K562 (cell line): ENCODE results near the gene TPX2. TPM values are rescaled to one million over a fixed set of nuclear protein-coding genes. Genes with fewer than 3 reads are reported as not detected.

Experiments used
- ARHGAP35 ChIP-seq: fragments of 450-650 bp; IDR thresholded peaks from 2 replicates; pipeline ENCODE4 v1.6.1; 2018; ENCODE audit not compliant: partially characterized antibody
- HMG20B ChIP-seq: fragments of 250-450 bp; sonication (Bioruptor Pico); IDR thresholded peaks from 2 replicates; pipeline ENCODE4 v1.5.0; 2021; ENCODE audit warnings: mild to moderate bottlenecking
- MAZ ChIP-seq, 2 experiments: fragments of 450-650 bp in 1 of 2; sonication (generic) in 1 of 2; formaldehyde crosslinking; IDR thresholded peaks in 1 of 2; conservative IDR thresholded peaks in 1 of 2; 2 replicates each; pipeline versions ENCODE4 v1.4.0 to v1.5.0; 2020; ENCODE audit warnings: mild to moderate bottlenecking in 1 of 2, missing genetic modification reagents in 1 of 2
- MTA3 ChIP-seq: fragments of 450-650 bp; formaldehyde crosslinking; IDR thresholded peaks from 2 replicates; pipeline ENCODE4 v1.6.1; 2017; ENCODE audit warnings: mild to moderate bottlenecking, borderline replicate concordance
- PCBP1 ChIP-seq: fragments of 200-400 bp; formaldehyde crosslinking; IDR thresholded peaks from 2 replicates; pipeline ENCODE4 v1.6.1; 2018; ENCODE audit warnings: mild to moderate bottlenecking, low read depth, low read length; ENCODE audit not compliant: poor library complexity, severe bottlenecking
- PHF21A ChIP-seq: fragments of 450-650 bp; IDR thresholded peaks from 2 replicates; pipeline ENCODE4 v1.6.1; 2017; ENCODE audit warnings: low read depth, borderline replicate concordance
- RBBP5 ChIP-seq: fragments of 200-600 bp; sonication (generic); IDR thresholded peaks from 2 replicates; pipeline ENCODE4 v1.6.1; 2012; ENCODE audit warnings: borderline replicate concordance, mild to moderate bottlenecking, low read length, control low read depth, inconsistent platforms; ENCODE audit not compliant: insufficient read depth, poor library complexity, severe bottlenecking
- RFX5 ChIP-seq: IDR thresholded peaks from 2 replicates; pipeline ENCODE4 v1.6.1; 2011; ENCODE audit warnings: low read depth, mild to moderate bottlenecking, improper control_type of control experiment, low read length
- SLC30A9 ChIP-seq: fragments of 250-450 bp; sonication (Bioruptor Pico); IDR thresholded peaks from 2 replicates; pipeline ENCODE4 v1.8.0; 2022; ENCODE audit warnings: mild to moderate bottlenecking, moderate library complexity
- TCFL5 ChIP-seq: fragments of 250-450 bp; sonication (Bioruptor Pico); conservative IDR thresholded peaks from 2 replicates; pipeline ENCODE4 v1.6.1; 2021; ENCODE audit warnings: mild to moderate bottlenecking, moderate library complexity, matching md5 sums
- ZNF133 ChIP-seq: fragments of 250-450 bp; sonication (Bioruptor Pico); IDR thresholded peaks from 2 replicates; pipeline ENCODE4 v1.4.0; 2020; ENCODE audit warnings: mild to moderate bottlenecking
- ZNF134 ChIP-seq: fragments of 250-450 bp; sonication (Bioruptor Pico); conservative IDR thresholded peaks from 2 replicates; pipeline ENCODE4 v1.4.0; 2020
- ZNF449 ChIP-seq: fragments of 250-450 bp; sonication (Bioruptor Pico); IDR thresholded peaks from 2 replicates; pipeline ENCODE4 v1.8.0; 2022; ENCODE audit warnings: moderate library complexity, mild to moderate bottlenecking, inconsistent platforms
- ZNF57 ChIP-seq: fragments of 450-650 bp; formaldehyde crosslinking; IDR thresholded peaks from 2 replicates; pipeline ENCODE4 v1.4.0; 2020; ENCODE audit warnings: mild to moderate bottlenecking, moderate library complexity
- polyA plus RNA-seq, 8 experiments: library from polyadenylated mRNA; depleted of rRNA in 4 of 8; stranded (reverse) in 5 of 8; unstranded in 3 of 8; fragments of >200 nt; fragmentation: Nextera tagmentation in 2 of 8; fragmentation: Illumina TruSeq in 1 of 8; extraction: Ambion mirVana in 2 of 8; extraction: Trizol in 1 of 8; gene quantifications; 2 replicates each; pipeline versions ENCODE4 v1.2.1 to v1.2.3, GENCODE V29; 2011 to 2014; ENCODE audit warnings: inconsistent platforms in 1 of 8, missing spikeins in 1 of 8
- total RNA-seq, 7 experiments: library from RNA; depleted of rRNA in 6 of 7; stranded (reverse); fragments of >200 nt in 6 of 7; fragmentation: Illumina TruSeq in 2 of 7; extraction: Trizol in 2 of 7; gene quantifications; 2 replicates each; pipeline versions ENCODE4 v1.2.1 to v1.2.3, GENCODE V29; 2011 to 2021; ENCODE audit warnings: low replicate concordance in 1 of 7
- TF ChIP-seq, protein P1 (sequence below): sonication (generic); formaldehyde crosslinking; IDR thresholded peaks from 2 replicates; pipeline ENCODE4 v1.8.0; 2022; ENCODE audit warnings: missing genetic modification reagents, mild to moderate bottlenecking, moderate library complexity, borderline replicate concordance
- TF ChIP-seq, protein P2 (sequence below), 3 experiments: fragments of 200-800 bp in 1 of 3; fragments of 250-450 bp in 1 of 3; fragments of 450-650 bp in 1 of 3; sonication (Bioruptor Pico) in 1 of 3; sonication (Bioruptor generic) in 1 of 3; formaldehyde crosslinking in 1 of 3; IDR thresholded peaks; 2 replicates each; pipeline versions ENCODE4 v1.6.1 to v1.8.0; 2016 to 2022; ENCODE audit warnings: mild to moderate bottlenecking in 2 of 3, missing genetic modification characterization in 2 of 3, missing compliant biosample characterization in 1 of 3, moderate library complexity in 1 of 3

Gene TPX2
- total and polyA plus RNA-seq, 9 of the 15 experiments (the other 6 are each of a cell fraction or from before 2014, with no cell fraction given) = 48.0 to 241 (median 133) TPM

DNA sequence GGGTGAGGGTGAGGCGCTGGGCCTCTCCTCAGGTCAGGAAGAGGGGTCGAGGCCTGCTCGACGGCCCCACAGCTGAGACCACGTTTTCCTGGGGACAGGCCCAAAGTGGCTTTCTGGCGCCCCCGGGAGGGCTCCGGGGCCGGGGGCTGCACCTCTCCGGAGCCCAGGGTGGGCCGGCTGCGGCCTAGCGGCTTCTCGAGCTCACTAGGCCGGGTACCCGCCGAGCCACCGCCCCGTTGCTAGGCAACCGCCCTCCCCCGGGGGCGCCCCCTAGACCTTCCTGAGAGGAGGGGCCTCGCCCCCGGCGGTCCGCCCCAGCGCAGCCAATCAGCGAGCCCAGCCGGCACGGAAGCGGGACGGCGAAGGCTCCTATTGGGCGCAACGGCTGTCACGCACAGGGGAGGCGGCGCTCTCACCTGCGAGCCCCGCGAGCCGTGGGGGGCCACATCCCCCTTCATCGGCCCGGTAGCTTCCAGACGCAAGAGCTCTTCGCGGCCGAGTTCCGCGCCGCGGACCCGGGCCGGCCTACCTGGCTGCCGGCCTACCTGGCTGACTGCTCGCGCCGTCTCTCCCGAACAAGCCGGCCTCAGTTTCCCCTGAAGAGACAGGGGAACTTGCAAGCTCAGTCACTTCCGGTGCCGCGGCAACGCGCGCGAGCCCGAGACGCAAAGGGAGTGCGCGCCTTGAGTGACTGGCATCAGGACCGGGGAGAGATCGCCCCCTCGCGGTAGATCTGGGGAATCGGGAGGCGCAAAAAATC lies 15.6 kb upstream of the TPX2 start (continued):
- TF ChIP-seq, protein P1, sequence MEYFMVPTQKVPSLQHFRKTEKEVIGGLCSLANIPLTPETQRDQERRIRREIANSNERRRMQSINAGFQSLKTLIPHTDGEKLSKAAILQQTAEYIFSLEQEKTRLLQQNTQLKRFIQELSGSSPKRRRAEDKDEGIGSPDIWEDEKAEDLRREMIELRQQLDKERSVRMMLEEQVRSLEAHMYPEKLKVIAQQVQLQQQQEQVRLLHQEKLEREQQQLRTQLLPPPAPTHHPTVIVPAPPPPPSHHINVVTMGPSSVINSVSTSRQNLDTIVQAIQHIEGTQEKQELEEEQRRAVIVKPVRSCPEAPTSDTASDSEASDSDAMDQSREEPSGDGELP (CRISPR knock-in tag) = peak; percentile 91
- TF ChIP-seq MTA3 (peak; percentile 93; the same call in 1 of the 2 replicates), PHF21A (no peak), ARHGAP35 (no peak), HMG20B (CRISPR knock-in tag) (no peak), ZNF134 (CRISPR knock-in tag) (no peak), TCFL5 (CRISPR knock-in tag) (no peak), RBBP5 (peak; percentile 100), ZNF449 (CRISPR knock-in tag) (0 out of 2 replicates have a peak, but pooled peaks have one; percentile 52), PCBP1 (peak; percentile 89), SLC30A9 (CRISPR knock-in tag) (no peak), MAZ (CRISPR knock-in tag; conservative IDR thresholded peaks at IDR 0.05 in 1 of 2, IDR thresholded peaks at IDR 0.05 in 1 of 2) (peak; percentile 98), ZNF57 (CRISPR knock-in tag) (no peak), ZNF133 (CRISPR knock-in tag) (0 out of 2 replicates have a peak, but pooled peaks have one; percentile 19), RFX5 (no peak)
- TF ChIP-seq, protein P2, sequence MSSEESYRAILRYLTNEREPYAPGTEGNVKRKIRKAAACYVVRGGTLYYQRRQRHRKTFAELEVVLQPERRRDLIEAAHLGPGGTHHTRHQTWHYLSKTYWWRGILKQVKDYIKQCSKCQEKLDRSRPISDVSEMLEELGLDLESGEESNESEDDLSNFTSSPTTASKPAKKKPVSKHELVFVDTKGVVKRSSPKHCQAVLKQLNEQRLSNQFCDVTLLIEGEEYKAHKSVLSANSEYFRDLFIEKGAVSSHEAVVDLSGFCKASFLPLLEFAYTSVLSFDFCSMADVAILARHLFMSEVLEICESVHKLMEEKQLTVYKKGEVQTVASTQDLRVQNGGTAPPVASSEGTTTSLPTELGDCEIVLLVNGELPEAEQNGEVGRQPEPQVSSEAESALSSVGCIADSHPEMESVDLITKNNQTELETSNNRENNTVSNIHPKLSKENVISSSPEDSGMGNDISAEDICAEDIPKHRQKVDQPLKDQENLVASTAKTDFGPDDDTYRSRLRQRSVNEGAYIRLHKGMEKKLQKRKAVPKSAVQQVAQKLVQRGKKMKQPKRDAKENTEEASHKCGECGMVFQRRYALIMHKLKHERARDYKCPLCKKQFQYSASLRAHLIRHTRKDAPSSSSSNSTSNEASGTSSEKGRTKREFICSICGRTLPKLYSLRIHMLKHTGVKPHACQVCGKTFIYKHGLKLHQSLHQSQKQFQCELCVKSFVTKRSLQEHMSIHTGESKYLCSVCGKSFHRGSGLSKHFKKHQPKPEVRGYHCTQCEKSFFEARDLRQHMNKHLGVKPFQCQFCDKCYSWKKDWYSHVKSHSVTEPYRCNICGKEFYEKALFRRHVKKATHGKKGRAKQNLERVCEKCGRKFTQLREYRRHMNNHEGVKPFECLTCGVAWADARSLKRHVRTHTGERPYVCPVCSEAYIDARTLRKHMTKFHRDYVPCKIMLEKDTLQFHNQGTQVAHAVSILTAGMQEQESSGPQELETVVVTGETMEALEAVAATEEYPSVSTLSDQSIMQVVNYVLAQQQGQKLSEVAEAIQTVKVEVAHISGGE (CRISPR knock-in tag; IDR thresholded peaks at IDR 0.05) = peak in 1 of 3 experiments; percentile 80; a peak in 2 of 6 replicates
- TF ChIP-seq, all 486 proteins: peak for 170
